OCI-LY7 (cell line): ENCODE measurements around the gene CNIH2.

ENCODE experiments used
- CTCF ChIP-seq: fragments of 200-600 bp; sonication (generic); conservative IDR thresholded peaks from 2 replicates; pipeline ENCODE4 v1.5.1; 2014; ENCODE audit warnings: mild to moderate bottlenecking, antibody characterized with exemption, low read length, moderate library complexity, mixed read lengths
- EZH2phosphoT487 ChIP-seq: fragments of 200-600 bp; sonication (generic); IDR thresholded peaks from 2 replicates; pipeline ENCODE4 v1.6.1; 2018; ENCODE audit warnings: low read depth, borderline replicate concordance, mild to moderate bottlenecking, mixed run types, antibody characterized with exemption, low read length, moderate library complexity, mixed read lengths

GRCh38 chr11:66272596-66272995 lies 5.4 kb upstream of the CNIH2 start:
- no peak for TF ChIP-seq CTCF
- TF ChIP-seq EZH2phosphoT487, result no peak
